GM13976 (cell line): Measurements from ENCODE around the gene SLC7A9.

Experiments
- DNase-seq: peaks from one replicate; pipeline ENCODE4 v3.0.0; 2012; ENCODE audit warnings: low spot score
- in situ Hi-C: fragments of 300-500 bp; cut with MboI; formaldehyde crosslinking; loops from one replicate; pipeline ENCODE4 v1.12.0; 2022; ENCODE audit warnings: low sequenced_read_pairs, mixed read lengths, inconsistent platforms; ENCODE audit not compliant: unreplicated experiment
- TF ChIP-seq, protein P1 (sequence below): IDR thresholded peaks from 2 replicates; pipeline ENCODE4 v1.5.1; 2012; ENCODE audit warnings: borderline replicate concordance, mild to moderate bottlenecking; ENCODE audit not compliant: insufficient read depth; ENCODE audit errors: extremely low read depth, missing control alignments, control extremely low read depth

The SLC7A9 gene

DNA sequence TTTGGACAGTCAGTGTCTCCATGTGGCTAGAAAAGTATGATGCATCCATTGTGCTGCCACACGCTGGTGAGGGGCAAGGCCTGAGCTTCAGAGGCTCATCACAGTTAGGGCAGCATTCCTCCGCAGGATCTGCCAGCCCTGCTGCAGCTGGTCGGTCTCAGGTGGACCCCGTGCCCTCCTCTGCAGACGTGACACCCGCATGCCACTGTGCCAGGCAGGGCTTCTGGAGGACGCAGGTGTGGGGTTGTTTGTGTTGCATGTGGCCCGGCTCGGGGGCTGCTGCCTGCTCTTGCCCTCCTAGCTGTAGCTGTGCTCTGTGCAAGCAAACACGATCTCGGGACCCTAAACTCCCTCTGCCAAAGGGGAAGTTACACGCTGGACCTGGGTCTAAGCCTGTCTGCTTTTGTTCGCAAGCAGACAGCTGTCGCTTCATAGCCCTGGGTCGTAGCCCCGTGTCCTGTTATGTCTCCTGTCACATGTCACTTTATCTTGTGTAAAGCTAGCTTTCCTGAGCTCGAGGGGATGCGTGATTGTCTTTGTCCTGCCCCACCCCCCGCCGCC lies 45.3 kb downstream of the SLC7A9 start:
- in situ Hi-C loops, result no loop called here
- TF ChIP-seq, protein P1, sequence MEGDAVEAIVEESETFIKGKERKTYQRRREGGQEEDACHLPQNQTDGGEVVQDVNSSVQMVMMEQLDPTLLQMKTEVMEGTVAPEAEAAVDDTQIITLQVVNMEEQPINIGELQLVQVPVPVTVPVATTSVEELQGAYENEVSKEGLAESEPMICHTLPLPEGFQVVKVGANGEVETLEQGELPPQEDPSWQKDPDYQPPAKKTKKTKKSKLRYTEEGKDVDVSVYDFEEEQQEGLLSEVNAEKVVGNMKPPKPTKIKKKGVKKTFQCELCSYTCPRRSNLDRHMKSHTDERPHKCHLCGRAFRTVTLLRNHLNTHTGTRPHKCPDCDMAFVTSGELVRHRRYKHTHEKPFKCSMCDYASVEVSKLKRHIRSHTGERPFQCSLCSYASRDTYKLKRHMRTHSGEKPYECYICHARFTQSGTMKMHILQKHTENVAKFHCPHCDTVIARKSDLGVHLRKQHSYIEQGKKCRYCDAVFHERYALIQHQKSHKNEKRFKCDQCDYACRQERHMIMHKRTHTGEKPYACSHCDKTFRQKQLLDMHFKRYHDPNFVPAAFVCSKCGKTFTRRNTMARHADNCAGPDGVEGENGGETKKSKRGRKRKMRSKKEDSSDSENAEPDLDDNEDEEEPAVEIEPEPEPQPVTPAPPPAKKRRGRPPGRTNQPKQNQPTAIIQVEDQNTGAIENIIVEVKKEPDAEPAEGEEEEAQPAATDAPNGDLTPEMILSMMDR, result no peak
- DNase-seq, result no peak

- no peak for DNase-seq
- TF ChIP-seq, protein P1, result no peak
- in situ Hi-C loops, result no loop called here
These were observed 45.8 kb downstream of the SLC7A9 start for GRCh38 chr19:32823747-32824102.

DNA sequence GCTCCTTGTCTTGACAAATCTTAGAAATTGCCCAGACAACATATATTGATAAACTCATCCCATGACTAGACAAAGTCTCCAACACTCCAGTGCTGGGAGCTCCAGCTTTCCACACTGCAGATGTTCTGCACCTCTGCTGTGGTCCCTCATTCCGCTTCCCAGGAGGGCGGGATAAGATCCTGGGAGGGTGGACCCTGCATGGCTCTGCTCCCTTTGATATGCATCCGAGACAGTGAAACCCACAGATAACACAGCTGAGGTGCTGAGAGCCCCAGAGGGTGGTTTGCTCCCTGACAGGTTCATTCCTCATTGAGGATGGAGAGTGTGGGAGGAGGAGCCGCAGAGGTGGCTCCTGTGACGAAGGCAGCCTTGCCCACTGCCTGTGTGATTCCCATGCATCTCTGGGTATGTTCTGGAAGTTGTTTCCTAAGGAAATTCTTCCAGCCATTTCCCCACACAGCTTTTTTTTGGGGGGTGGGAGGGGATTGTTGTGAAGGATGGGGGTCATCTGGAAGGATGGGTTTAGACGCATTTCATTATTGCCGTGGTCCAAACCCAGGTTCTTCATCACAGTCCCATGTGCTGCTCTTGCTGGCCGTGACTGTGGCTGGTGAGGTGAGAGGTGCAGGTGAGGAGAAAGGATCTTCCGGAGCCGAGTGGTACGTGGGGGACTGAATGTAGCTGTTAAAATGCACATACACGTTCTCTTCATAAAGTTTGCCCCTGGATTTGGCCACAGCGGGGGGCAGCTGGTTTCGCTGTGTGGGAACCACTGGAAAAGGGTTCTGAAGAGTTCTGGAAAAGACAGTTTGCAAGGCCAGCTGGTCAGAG lies 46.4 kb downstream of the SLC7A9 start:
- in situ Hi-C loops, result no loop called here
- TF ChIP-seq, protein P1, result no peak
- DNase-seq, result no peak

- TF ChIP-seq, protein P1, result no peak
- in situ Hi-C loops, result no loop called here
- DNase-seq, result no peak
These were observed 49.9 kb downstream of the SLC7A9 start for GRCh38 chr19:32819419-32820400.

GRCh38 chr19:32818536-32818935 lies 51.0 kb downstream of the SLC7A9 start:
- in situ Hi-C loops, result no loop called here
- TF ChIP-seq, protein P1, result no peak
- no peak for DNase-seq
